HG02981 (cell line): Measurements from ENCODE around the gene PCSK1.
"Not testable (repeated sequence)": the region's sequence is repeated elsewhere in the genome, so short reads cannot be mapped to it uniquely, and the experiment has no call there.

Experiments used
- ATAC-seq: cut with Tn5 transposase; IDR thresholded peaks from one replicate; pipeline ENCODE4 v1.9.1; 2021; ENCODE audit warnings: mild to moderate bottlenecking, moderate library complexity; ENCODE audit not compliant: unreplicated experiment

PCSK1 gene

GRCh38 chr5:96427824-96428223 is 5.2 kb downstream of the PCSK1 start:
- ATAC-seq = no peak

GRCh38 chr5:96426831-96427230 is 6.2 kb downstream of the PCSK1 start:
- no peak for ATAC-seq

- ATAC-seq = no peak
Observed at GRCh38 chr5:96425443-96425842, 7.6 kb downstream of the PCSK1 start.

GRCh38 chr5:96415897-96416296 is 17.2 kb downstream of the PCSK1 start:
- no peak for ATAC-seq

GRCh38 chr5:96412868-96413449 is 20.1 kb downstream of the PCSK1 start:
- ATAC-seq = no peak

GRCh38 chr5:96410013-96410412 is 23.0 kb downstream of the PCSK1 start:
- no peak for ATAC-seq

GRCh38 chr5:96408841-96409538 is 24.1 kb downstream of the PCSK1 start:
- no peak for ATAC-seq

- no peak for ATAC-seq
Observed at GRCh38 chr5:96408210-96408777, 24.8 kb downstream of the PCSK1 start.

GRCh38 chr5:96407436-96407835 is 25.6 kb downstream of the PCSK1 start:
- no peak for ATAC-seq

- ATAC-seq = no peak
Observed at GRCh38 chr5:96404191-96404867, 28.7 kb downstream of the PCSK1 start.

- no peak for ATAC-seq
Observed at GRCh38 chr5:96402500-96402899, 30.5 kb downstream of the PCSK1 start.

- no peak for ATAC-seq
Observed at GRCh38 chr5:96396878-96397277, 36.2 kb downstream of the PCSK1 start.

- ATAC-seq = not testable (repeated sequence)
Observed at GRCh38 chr5:96395295-96395694, 37.8 kb downstream of the PCSK1 start.

GRCh38 chr5:96391921-96392320 is 41.1 kb downstream of the PCSK1 start:
- ATAC-seq = no peak

- no peak for ATAC-seq
Observed at GRCh38 chr5:96388176-96388575, 44.9 kb downstream of the PCSK1 start.

- ATAC-seq = no peak
Observed at GRCh38 chr5:96387616-96388015, 45.4 kb downstream of the PCSK1 start.

- ATAC-seq = no peak
Observed at GRCh38 chr5:96385538-96385937, 47.5 kb downstream of the PCSK1 start.

GRCh38 chr5:96384353-96384752 is 48.7 kb downstream of the PCSK1 start:
- ATAC-seq = no peak

- ATAC-seq = no peak
Observed at GRCh38 chr5:96381526-96381925, 51.5 kb downstream of the PCSK1 start.

- ATAC-seq = no peak
Observed at GRCh38 chr5:96379896-96380295, 53.2 kb downstream of the PCSK1 start.

- no peak for ATAC-seq
Observed at GRCh38 chr5:96377597-96377996, 55.5 kb downstream of the PCSK1 start.

GRCh38 chr5:96377167-96377566 is 55.9 kb downstream of the PCSK1 start:
- ATAC-seq = no peak
